Germinal center (tissue), 1 donor: ENCODE results near the gene EMP3.
"Not testable (repeated sequence)": the region's sequence is repeated elsewhere in the genome, so short reads cannot be mapped to it uniquely, and the experiment has no call there.

Experiments used
- DNase-seq: peaks from one replicate; pipeline ENCODE4 v3.0.0; 2012; ENCODE audit warnings: mixed read lengths, low spot score

Gene EMP3

GRCh38 chr19:48325265-48325910, at the start of gene EMP3:
Gene EMP3 (plus strand): TSS chr19:48325552. CDS start chr19:48326845, 1,293 bp downstream.
- DNase-seq: peak; percentile 59

- DNase-seq: no peak
Measured at GRCh38 chr19:48279747-48280146, 45.6 kb upstream of the EMP3 start.

- DNase-seq: no peak
Measured at GRCh38 chr19:48283908-48284307, 41.4 kb upstream of the EMP3 start.

GRCh38 chr19:48284896-48285295, 40.5 kb upstream of the EMP3 start:
- no peak for DNase-seq

- no peak for DNase-seq
Measured at GRCh38 chr19:48287748-48288147, 37.6 kb upstream of the EMP3 start.

- no peak for DNase-seq
Measured at GRCh38 chr19:48290401-48290770, 35.0 kb upstream of the EMP3 start.

GRCh38 chr19:48290771-48291488, 34.4 kb upstream of the EMP3 start:
- DNase-seq: peak; percentile 56

GRCh38 chr19:48291489-48291815, 33.9 kb upstream of the EMP3 start:
- not testable (repeated sequence) for DNase-seq

- DNase-seq: no peak
Measured at GRCh38 chr19:48292798-48293197, 32.6 kb upstream of the EMP3 start.

- no peak for DNase-seq
Measured at GRCh38 chr19:48295458-48295857, 29.9 kb upstream of the EMP3 start.

GRCh38 chr19:48296963-48297734, 28.2 kb upstream of the EMP3 start:
- DNase-seq: no peak

GRCh38 chr19:48297975-48298374, 27.4 kb upstream of the EMP3 start:
- no peak for DNase-seq

GRCh38 chr19:48301886-48302599, 23.3 kb upstream of the EMP3 start:
- no peak for DNase-seq

- no peak for DNase-seq
Measured at GRCh38 chr19:48302600-48302959, 22.8 kb upstream of the EMP3 start.

GRCh38 chr19:48303367-48303766, 22.0 kb upstream of the EMP3 start:
- no peak for DNase-seq

- DNase-seq: no peak
Measured at GRCh38 chr19:48303866-48304265, 21.5 kb upstream of the EMP3 start.

- DNase-seq: no peak
Measured at GRCh38 chr19:48308631-48309586, 16.4 kb upstream of the EMP3 start.

- DNase-seq: not testable (repeated sequence)
Measured at GRCh38 chr19:48309731-48310130, 15.6 kb upstream of the EMP3 start.

- DNase-seq: no peak
Measured at GRCh38 chr19:48310227-48310626, 15.1 kb upstream of the EMP3 start.

- no peak for DNase-seq
Measured at GRCh38 chr19:48311384-48311783, 14.0 kb upstream of the EMP3 start.

- no peak for DNase-seq
Measured at GRCh38 chr19:48315712-48316111, 9.6 kb upstream of the EMP3 start.

- not testable (repeated sequence) for DNase-seq
Measured at GRCh38 chr19:48317708-48317960, 7.7 kb upstream of the EMP3 start.
